Liver (tissue), 9 donors: Measurements from ENCODE around the gene SOX6. TPM values are rescaled to one million over a fixed set of nuclear protein-coding genes. Genes with fewer than 3 reads are reported as not detected.

Experiments
- DNase-seq: peaks from one replicate; pipeline ENCODE4 v3.0.0-alpha.2; 2017; ENCODE audit warnings: low spot score
- H3K27ac ChIP-seq, 2 donors: one replicate each; pipeline ENCODE4 v1.7.0; 2013; ENCODE audit warnings: inconsistent platforms in 2 of 2, low read length in 2 of 2, control low read depth in 1 of 2, low read depth in 1 of 2, mild to moderate bottlenecking in 1 of 2
- H3K27me3 ChIP-seq, 4 donors: one replicate each; pipeline versions ENCODE4 v1.6.1 to v1.7.0; 2013; ENCODE audit warnings: low read length in 3 of 4, inconsistent platforms in 1 of 4, mild to moderate bottlenecking in 1 of 4, moderate library complexity in 1 of 4; ENCODE audit not compliant: control insufficient read depth in 4 of 4, insufficient read depth in 4 of 4
- H3K36me3 ChIP-seq, 4 donors: one replicate each; pipeline versions ENCODE4 v1.6.1 to v1.7.0; 2013; ENCODE audit warnings: low read length in 3 of 4, mild to moderate bottlenecking in 3 of 4, low read depth in 1 of 4, moderate library complexity in 1 of 4; ENCODE audit not compliant: control insufficient read depth in 4 of 4, insufficient read depth in 3 of 4
- H3K4me1 ChIP-seq, 4 donors: one replicate each; pipeline versions ENCODE4 v1.6.1 to v1.7.0; 2013; ENCODE audit warnings: low read length in 3 of 4, mild to moderate bottlenecking in 3 of 4, moderate library complexity in 1 of 4; ENCODE audit not compliant: control insufficient read depth in 4 of 4, insufficient read depth in 4 of 4
- H3K4me3 ChIP-seq, 3 donors: one replicate each; pipeline versions ENCODE4 v1.6.1 to v1.7.0; 2013; ENCODE audit warnings: low read length in 3 of 3, control low read depth in 1 of 3, low read depth in 1 of 3, mild to moderate bottlenecking in 1 of 3
- H3K9ac ChIP-seq, 2 donors: one replicate each; pipeline ENCODE4 v1.7.0; 2013; ENCODE audit warnings: low read length in 2 of 2, mild to moderate bottlenecking in 2 of 2, moderate library complexity in 2 of 2, control low read depth in 1 of 2, low read depth in 1 of 2
- H3K9me3 ChIP-seq, 4 donors: one replicate each; pipeline versions ENCODE4 v1.6.1 to v1.7.0; 2013; ENCODE audit warnings: low read length in 3 of 4; ENCODE audit not compliant: control insufficient read depth in 4 of 4
- CTCF ChIP-seq: fragments of 150-350 bp; IDR thresholded peaks from 2 replicates; pipeline ENCODE4 v1.5.1; 2017; ENCODE audit warnings: improper control_type of control experiment, low read depth, low read length; ENCODE audit not compliant: missing input control
- EGR1 ChIP-seq, 2 donors: IDR thresholded peaks; 2 replicates each; pipeline ENCODE4 v1.6.1; 2016 to 2018; ENCODE audit warnings: antibody characterized with exemption in 2 of 2, low read depth in 2 of 2
- FOXA1 ChIP-seq: IDR thresholded peaks from 2 replicates; pipeline ENCODE4 v1.6.1; 2016; ENCODE audit warnings: antibody characterized with exemption
- HNF4A ChIP-seq, 2 donors: conservative IDR thresholded peaks; 2 replicates each; pipeline ENCODE4 v1.6.1; 2016; ENCODE audit warnings: antibody characterized with exemption in 2 of 2, mild to moderate bottlenecking in 2 of 2
- JUND ChIP-seq, 2 donors: IDR thresholded peaks; 2 replicates each; pipeline ENCODE4 v1.6.1; 2016; ENCODE audit warnings: antibody characterized with exemption in 2 of 2
- NR2F2 ChIP-seq: IDR thresholded peaks from 2 replicates; pipeline ENCODE4 v1.6.1; 2016; ENCODE audit warnings: antibody characterized with exemption
- SP1 ChIP-seq: IDR thresholded peaks from 2 replicates; pipeline ENCODE4 v1.6.1; 2018; ENCODE audit warnings: antibody characterized with exemption, mild to moderate bottlenecking
- TAF1 ChIP-seq: conservative IDR thresholded peaks from 2 replicates; pipeline ENCODE4 v1.6.1; 2016; ENCODE audit warnings: antibody characterized with exemption, mild to moderate bottlenecking
- polyA plus RNA-seq, 2 donors: library from polyadenylated mRNA; stranded (reverse) in 1 of 2; unstranded in 1 of 2; fragments of 200-250 nt in 1 of 2; fragments of >200 nt in 1 of 2; fragmentation: Nextera tagmentation in 1 of 2; extraction: Ambion mirVana in 1 of 2; gene quantifications; one replicate each; pipeline versions ENCODE4 v1.2.1 to v1.2.3, GENCODE V29; 2013 to 2015
- total RNA-seq, 2 donors: library from RNA; depleted of rRNA; stranded (reverse); fragments of >200 nt; gene quantifications; one replicate each; pipeline ENCODE4 v1.2.3, GENCODE V29; 2014
- TF ChIP-seq, protein P1 (sequence below): IDR thresholded peaks from 2 replicates; pipeline ENCODE4 v1.6.1; 2016; ENCODE audit warnings: antibody characterized with exemption
- donor health status: healthy.
- donor health status: healthy.
- donor health status: healthy.
- donor health status: healthy.
- donor health status: healthy.

The SOX6 gene
- total and polyA plus RNA-seq, 4 donors, result 2.4 to 111 (median 14.8) TPM

GRCh38 chr11:16158426-16158994, 197.8 kb downstream of the SOX6 start:
- no peaks in the 10 kb centered on the region for H3K9me3 ChIP-seq

GRCh38 chr11:16157327-16157726, 199.0 kb downstream of the SOX6 start:
- Histone ChIP-seq H3K4me3 (no peak overlapping the region), H3K9me3 (no peaks in the 10 kb centered on the region), H3K36me3 (no peaks in the 10 kb centered on the region), H3K27me3 (no peaks in the 10 kb centered on the region), H3K27ac (no peak overlapping the region), H3K9ac (no peak overlapping the region), H3K4me1 (no peaks in the 10 kb centered on the region)
- TF ChIP-seq SP1, result no peak
- TF ChIP-seq FOXA1, result no peak
- no peak for TF ChIP-seq TAF1
- no peak for TF ChIP-seq HNF4A (conservative IDR thresholded peaks at IDR 0.05)
- TF ChIP-seq CTCF, result no peak
- TF ChIP-seq, protein P1, sequence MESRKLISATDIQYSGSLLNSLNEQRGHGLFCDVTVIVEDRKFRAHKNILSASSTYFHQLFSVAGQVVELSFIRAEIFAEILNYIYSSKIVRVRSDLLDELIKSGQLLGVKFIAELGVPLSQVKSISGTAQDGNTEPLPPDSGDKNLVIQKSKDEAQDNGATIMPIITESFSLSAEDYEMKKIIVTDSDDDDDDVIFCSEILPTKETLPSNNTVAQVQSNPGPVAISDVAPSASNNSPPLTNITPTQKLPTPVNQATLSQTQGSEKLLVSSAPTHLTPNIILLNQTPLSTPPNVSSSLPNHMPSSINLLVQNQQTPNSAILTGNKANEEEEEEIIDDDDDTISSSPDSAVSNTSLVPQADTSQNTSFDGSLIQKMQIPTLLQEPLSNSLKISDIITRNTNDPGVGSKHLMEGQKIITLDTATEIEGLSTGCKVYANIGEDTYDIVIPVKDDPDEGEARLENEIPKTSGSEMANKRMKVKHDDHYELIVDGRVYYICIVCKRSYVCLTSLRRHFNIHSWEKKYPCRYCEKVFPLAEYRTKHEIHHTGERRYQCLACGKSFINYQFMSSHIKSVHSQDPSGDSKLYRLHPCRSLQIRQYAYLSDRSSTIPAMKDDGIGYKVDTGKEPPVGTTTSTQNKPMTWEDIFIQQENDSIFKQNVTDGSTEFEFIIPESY, result no peak
- TF ChIP-seq NR2F2, result no peak
- no peak for DNase-seq

More at GRCh38 chr11:16158426-16158994, 197.8 kb downstream of the SOX6 start:
- Histone ChIP-seq H3K27me3 (no peaks in the 10 kb centered on the region), H3K27ac (no peak overlapping the region), H3K4me3 (no peak overlapping the region), H3K36me3 (no peaks in the 10 kb centered on the region), H3K4me1 (no peaks in the 10 kb centered on the region), H3K9ac (no peak overlapping the region)
- DNase-seq, result no peak
- TF ChIP-seq JUND (IDR thresholded peaks at IDR 0.05) (no peak), HNF4A (conservative IDR thresholded peaks at IDR 0.05) (peak in 1 of 2 donors; percentile 3)

- Histone ChIP-seq H3K27ac (no peak overlapping the region), H3K27me3 (no peaks in the 10 kb centered on the region), H3K4me3 (no peak overlapping the region), H3K9me3 (no peaks in the 10 kb centered on the region), H3K9ac (no peak overlapping the region), H3K36me3 (no peaks in the 10 kb centered on the region), H3K4me1 (peaks cover 0 to 2% (median 0%) of the 10 kb centered on the region in 4 donors)
- peak; percentile 44 to 51 for TF ChIP-seq HNF4A (conservative IDR thresholded peaks at IDR 0.05)
- no peak for TF ChIP-seq EGR1 (IDR thresholded peaks at IDR 0.05; ENCODE audit: low read depth in 2 of 2)
- no peak for DNase-seq
These were observed 200.9 kb downstream of the SOX6 start for GRCh38 chr11:16155448-16155847.
